ENCODE data around the gene PRICKLE4. TPM values are rescaled to one million over a fixed set of nuclear protein-coding genes. Genes with fewer than 3 reads are reported as not detected.

The PRICKLE4 gene
- total and polyA plus RNA-seq, 2 of the 13 experiments (the other 11 are each of a cell fraction or from before 2014, with no cell fraction given), result 0.92 to 1.2 TPM

GRCh38 chr6:41733707-41734665 lies 46.6 kb upstream of the PRICKLE4 start (continued):
- TF ChIP-seq, protein P1, sequence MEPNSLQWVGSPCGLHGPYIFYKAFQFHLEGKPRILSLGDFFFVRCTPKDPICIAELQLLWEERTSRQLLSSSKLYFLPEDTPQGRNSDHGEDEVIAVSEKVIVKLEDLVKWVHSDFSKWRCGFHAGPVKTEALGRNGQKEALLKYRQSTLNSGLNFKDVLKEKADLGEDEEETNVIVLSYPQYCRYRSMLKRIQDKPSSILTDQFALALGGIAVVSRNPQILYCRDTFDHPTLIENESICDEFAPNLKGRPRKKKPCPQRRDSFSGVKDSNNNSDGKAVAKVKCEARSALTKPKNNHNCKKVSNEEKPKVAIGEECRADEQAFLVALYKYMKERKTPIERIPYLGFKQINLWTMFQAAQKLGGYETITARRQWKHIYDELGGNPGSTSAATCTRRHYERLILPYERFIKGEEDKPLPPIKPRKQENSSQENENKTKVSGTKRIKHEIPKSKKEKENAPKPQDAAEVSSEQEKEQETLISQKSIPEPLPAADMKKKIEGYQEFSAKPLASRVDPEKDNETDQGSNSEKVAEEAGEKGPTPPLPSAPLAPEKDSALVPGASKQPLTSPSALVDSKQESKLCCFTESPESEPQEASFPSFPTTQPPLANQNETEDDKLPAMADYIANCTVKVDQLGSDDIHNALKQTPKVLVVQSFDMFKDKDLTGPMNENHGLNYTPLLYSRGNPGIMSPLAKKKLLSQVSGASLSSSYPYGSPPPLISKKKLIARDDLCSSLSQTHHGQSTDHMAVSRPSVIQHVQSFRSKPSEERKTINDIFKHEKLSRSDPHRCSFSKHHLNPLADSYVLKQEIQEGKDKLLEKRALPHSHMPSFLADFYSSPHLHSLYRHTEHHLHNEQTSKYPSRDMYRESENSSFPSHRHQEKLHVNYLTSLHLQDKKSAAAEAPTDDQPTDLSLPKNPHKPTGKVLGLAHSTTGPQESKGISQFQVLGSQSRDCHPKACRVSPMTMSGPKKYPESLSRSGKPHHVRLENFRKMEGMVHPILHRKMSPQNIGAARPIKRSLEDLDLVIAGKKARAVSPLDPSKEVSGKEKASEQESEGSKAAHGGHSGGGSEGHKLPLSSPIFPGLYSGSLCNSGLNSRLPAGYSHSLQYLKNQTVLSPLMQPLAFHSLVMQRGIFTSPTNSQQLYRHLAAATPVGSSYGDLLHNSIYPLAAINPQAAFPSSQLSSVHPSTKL (CRISPR knock-in tag; IDR thresholded peaks at IDR 0.05), result peak; percentile 57
- TF ChIP-seq FOXA1 (IDR thresholded peaks at IDR 0.05), result no peak
- TF ChIP-seq FOXA1 (CRISPR knock-in tag; IDR thresholded peaks at IDR 0.05), result 0 out of 2 replicates have a peak, but pooled peaks have one; percentile 4
- no peak for TF ChIP-seq ZNF3 (CRISPR knock-in tag; IDR thresholded peaks at IDR 0.05)
- no peak for TF ChIP-seq BRCA1 (CRISPR knock-in tag; IDR thresholded peaks at IDR 0.05)
- TF ChIP-seq ZNF781 (CRISPR knock-in tag; IDR thresholded peaks at IDR 0.05; ENCODE audit: borderline replicate concordance, not compliant biosample characterization), result no peak
- TF ChIP-seq GRHL1 (CRISPR knock-in tag; conservative IDR thresholded peaks at IDR 0.05), result no peak
- TF ChIP-seq, protein P2, sequence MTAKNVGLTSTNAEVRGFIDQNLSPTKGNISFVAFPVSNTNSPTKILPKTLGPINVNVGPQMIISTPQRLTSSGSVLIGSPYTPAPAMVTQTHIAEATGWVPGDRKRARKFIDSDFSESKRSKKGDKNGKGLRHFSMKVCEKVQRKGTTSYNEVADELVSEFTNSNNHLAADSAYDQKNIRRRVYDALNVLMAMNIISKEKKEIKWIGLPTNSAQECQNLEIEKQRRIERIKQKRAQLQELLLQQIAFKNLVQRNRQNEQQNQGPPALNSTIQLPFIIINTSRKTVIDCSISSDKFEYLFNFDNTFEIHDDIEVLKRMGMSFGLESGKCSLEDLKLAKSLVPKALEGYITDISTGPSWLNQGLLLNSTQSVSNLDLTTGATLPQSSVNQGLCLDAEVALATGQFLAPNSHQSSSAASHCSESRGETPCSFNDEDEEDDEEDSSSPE (CRISPR knock-in tag; IDR thresholded peaks at IDR 0.05), result no peak
- 0 out of 2 replicates have a peak, but pooled peaks have one; percentile 20 for TF ChIP-seq TGIF2 (CRISPR knock-in tag; IDR thresholded peaks at IDR 0.05)
- TF ChIP-seq, protein P3, sequence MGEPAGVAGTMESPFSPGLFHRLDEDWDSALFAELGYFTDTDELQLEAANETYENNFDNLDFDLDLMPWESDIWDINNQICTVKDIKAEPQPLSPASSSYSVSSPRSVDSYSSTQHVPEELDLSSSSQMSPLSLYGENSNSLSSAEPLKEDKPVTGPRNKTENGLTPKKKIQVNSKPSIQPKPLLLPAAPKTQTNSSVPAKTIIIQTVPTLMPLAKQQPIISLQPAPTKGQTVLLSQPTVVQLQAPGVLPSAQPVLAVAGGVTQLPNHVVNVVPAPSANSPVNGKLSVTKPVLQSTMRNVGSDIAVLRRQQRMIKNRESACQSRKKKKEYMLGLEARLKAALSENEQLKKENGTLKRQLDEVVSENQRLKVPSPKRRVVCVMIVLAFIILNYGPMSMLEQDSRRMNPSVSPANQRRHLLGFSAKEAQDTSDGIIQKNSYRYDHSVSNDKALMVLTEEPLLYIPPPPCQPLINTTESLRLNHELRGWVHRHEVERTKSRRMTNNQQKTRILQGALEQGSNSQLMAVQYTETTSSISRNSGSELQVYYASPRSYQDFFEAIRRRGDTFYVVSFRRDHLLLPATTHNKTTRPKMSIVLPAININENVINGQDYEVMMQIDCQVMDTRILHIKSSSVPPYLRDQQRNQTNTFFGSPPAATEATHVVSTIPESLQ (CRISPR knock-in tag; conservative IDR thresholded peaks at IDR 0.05), result no peak
- TF ChIP-seq ZNF496 (CRISPR knock-in tag; IDR thresholded peaks at IDR 0.05; ENCODE audit: insufficient replicate concordance), result no peak
- TF ChIP-seq MIER2 (CRISPR knock-in tag; IDR thresholded peaks at IDR 0.05), result no peak
- no peak for TF ChIP-seq RNF219 (CRISPR knock-in tag; IDR thresholded peaks at IDR 0.05)
- no peak for TF ChIP-seq ELF1 (CRISPR knock-in tag; IDR thresholded peaks at IDR 0.05)
- no peak for TF ChIP-seq SRY (CRISPR knock-in tag; IDR thresholded peaks at IDR 0.05)
- TF ChIP-seq KLF12 (CRISPR knock-in tag; IDR thresholded peaks at IDR 0.05; ENCODE audit: borderline replicate concordance), result no peak
- TF ChIP-seq ZNF782 (CRISPR knock-in tag; IDR thresholded peaks at IDR 0.05; ENCODE audit: borderline replicate concordance), result no peak

All from HepG2 (cell line).